Osteocyte (in vitro differentiated cells): ENCODE measurements around the gene RTN3. TPM values are rescaled to one million over a fixed set of nuclear protein-coding genes. Genes with fewer than 3 reads are reported as not detected.
A peak's percentile ranks its signal among the peaks of the same experiment; 100 is the strongest.

Experiments
- DNase-seq: peaks from one replicate; pipeline ENCODE4 v3.0.0; 2021; ENCODE audit warnings: mixed read lengths; ENCODE audit not compliant: unreplicated experiment; ENCODE audit errors: extremely low spot score
- H3K27ac Mint-ChIP-seq: one replicate; pipeline ENCODE4 v1.8.0; 2021; ENCODE audit warnings: mild to moderate bottlenecking, mixed read lengths; ENCODE audit not compliant: unreplicated experiment
- H3K27me3 Mint-ChIP-seq: one replicate; pipeline ENCODE4 v1.8.0; 2021; ENCODE audit warnings: mixed read lengths; ENCODE audit not compliant: unreplicated experiment
- H3K36me3 Mint-ChIP-seq: one replicate; pipeline ENCODE4 v1.8.0; 2021; ENCODE audit warnings: mixed read lengths; ENCODE audit not compliant: unreplicated experiment
- H3K4me1 Mint-ChIP-seq: one replicate; pipeline ENCODE4 v1.8.0; 2021; ENCODE audit warnings: mixed read lengths; ENCODE audit not compliant: unreplicated experiment
- H3K4me3 Mint-ChIP-seq: one replicate; pipeline ENCODE4 v1.8.0; 2021; ENCODE audit warnings: mild to moderate bottlenecking, moderate library complexity, mixed read lengths; ENCODE audit not compliant: unreplicated experiment
- H3K9me3 Mint-ChIP-seq: one replicate; pipeline ENCODE4 v1.8.0; 2021; ENCODE audit warnings: mixed read lengths; ENCODE audit not compliant: unreplicated experiment
- total RNA-seq: library from RNA; stranded (reverse); gene quantifications from 2 replicates; pipeline ENCODE4 v1.2.1, GENCODE V29; 2021
- TF ChIP-seq, protein P1 (sequence below): fragments of 200-600 bp; sonication (generic); IDR thresholded peaks from 2 replicates; pipeline ENCODE4 v1.5.0; 2021; ENCODE audit warnings: antibody characterized with exemption, mild to moderate bottlenecking, moderate library complexity

Gene RTN3
- total RNA-seq, 1 donor from 2014 or later, result 109 TPM

DNA sequence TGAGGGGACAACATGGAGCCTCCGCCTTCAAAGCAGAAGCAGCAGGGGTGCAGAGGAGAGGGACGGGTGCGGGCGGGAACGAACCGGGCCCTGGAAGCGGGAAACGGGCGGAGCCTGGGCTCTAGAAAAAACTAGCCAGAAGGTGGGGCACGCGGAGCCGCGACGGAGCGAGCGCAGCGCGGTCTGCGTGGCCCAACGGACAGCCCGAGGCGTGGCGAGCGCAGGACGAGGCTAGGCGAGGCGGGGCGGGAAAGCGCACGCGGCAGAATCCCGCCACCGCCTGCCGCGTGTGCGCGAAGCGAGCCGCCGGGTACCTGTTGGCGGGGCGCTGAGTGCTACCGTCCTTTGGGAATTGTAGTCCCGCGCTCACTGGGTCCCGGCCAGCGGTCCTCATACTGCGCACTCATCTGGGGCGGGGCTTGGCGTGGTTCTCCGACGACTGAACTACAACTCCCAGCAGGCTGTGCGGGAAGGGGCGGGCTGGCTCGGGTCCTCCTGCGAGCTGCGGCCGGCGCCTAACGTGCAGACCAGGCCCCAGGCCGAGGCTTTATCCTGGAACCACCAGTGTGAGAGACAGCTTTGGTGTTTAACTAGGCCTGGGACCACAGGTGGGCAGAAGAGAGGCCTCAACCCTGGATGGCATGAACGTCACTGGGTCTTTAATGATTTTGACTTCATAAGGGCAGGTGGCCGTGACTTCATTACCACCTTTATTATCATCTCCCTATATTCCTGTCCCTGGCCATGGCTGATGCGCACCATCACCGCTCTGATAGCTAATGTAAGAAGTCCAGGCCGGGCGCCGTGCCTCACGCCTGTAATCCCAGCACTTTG, 9.8 kb upstream of the RTN3 start, which contains the start of gene ATL3:
TSS of gene ATL3 (minus strand) at position 55 of the 834 bp plus-strand sequence. CDS start at position 14, 41 bp downstream.
- H3K36me3 Mint-ChIP-seq, result peaks cover 2% of the 10 kb centered on the region
- H3K4me1 Mint-ChIP-seq, result peaks cover 39% of the 10 kb centered on the region
- DNase-seq, result peak; percentile 98
- peak within 1 kb of the TSS; percentile 79 for H3K4me3 Mint-ChIP-seq
- no peaks in the 10 kb centered on the region for H3K27me3 Mint-ChIP-seq
- H3K9me3 Mint-ChIP-seq, result no peaks in the 10 kb centered on the region
- H3K27ac Mint-ChIP-seq, result peak within 1 kb of the TSS; percentile 93
- TF ChIP-seq, protein P1, sequence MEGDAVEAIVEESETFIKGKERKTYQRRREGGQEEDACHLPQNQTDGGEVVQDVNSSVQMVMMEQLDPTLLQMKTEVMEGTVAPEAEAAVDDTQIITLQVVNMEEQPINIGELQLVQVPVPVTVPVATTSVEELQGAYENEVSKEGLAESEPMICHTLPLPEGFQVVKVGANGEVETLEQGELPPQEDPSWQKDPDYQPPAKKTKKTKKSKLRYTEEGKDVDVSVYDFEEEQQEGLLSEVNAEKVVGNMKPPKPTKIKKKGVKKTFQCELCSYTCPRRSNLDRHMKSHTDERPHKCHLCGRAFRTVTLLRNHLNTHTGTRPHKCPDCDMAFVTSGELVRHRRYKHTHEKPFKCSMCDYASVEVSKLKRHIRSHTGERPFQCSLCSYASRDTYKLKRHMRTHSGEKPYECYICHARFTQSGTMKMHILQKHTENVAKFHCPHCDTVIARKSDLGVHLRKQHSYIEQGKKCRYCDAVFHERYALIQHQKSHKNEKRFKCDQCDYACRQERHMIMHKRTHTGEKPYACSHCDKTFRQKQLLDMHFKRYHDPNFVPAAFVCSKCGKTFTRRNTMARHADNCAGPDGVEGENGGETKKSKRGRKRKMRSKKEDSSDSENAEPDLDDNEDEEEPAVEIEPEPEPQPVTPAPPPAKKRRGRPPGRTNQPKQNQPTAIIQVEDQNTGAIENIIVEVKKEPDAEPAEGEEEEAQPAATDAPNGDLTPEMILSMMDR, result peak; percentile 20

DNA sequence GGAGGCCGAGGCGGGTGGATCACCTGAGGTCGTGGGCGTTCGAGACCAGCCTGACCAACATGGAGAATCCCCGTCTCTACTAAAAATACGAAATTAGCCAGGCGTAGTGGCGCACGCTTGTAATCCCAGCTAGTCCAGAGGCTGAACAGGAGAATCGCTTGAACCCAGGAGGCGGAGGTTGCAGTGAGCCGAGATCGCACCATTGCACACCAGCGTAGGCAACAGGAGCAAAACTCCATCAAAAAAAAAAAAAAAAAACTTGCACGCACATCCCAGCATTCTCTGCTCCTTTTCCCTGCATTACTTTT, 9.2 kb upstream of the RTN3 start:
- DNase-seq, result no peak
- Mint-ChIP-seq H3K27ac (no peak overlapping the region), H3K27me3 (no peaks in the 10 kb centered on the region), H3K4me3 (no peak overlapping the region), H3K9me3 (no peaks in the 10 kb centered on the region), H3K4me1 (peaks cover 34% of the 10 kb centered on the region), H3K36me3 (peaks cover 2% of the 10 kb centered on the region)
- TF ChIP-seq, protein P1, result no peak

DNA sequence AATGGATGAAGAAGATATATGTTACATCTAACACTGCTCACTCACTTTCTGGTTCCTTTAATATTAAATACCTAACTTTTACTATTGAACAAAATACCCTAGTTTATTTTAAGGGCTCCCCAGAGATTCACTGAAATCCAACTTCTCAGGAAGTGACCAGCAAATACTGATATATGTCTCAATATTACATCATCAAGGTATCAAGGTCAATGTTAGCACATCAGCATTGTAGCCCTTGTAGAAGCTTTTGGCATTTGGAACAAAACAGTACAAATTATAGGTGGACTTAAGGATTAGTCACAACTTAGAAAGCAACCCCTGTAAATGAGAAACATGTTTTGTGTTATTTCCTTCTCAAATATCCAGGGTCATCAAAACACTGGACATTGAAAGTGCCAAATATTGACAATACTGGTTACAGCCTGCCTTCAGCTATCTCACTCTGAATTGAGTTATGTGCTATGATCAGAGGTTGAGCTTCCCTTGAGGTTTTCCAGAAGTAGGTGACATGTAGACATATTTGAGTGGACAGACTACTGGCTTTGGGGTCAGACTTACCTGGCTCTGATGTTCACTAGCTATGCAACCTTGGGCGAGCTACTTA, 8.3 kb upstream of the RTN3 start:
- peak overlapping the region; percentile 53 for H3K27ac Mint-ChIP-seq
- H3K27me3 Mint-ChIP-seq, result no peaks in the 10 kb centered on the region
- TF ChIP-seq, protein P1, result no peak
- peaks cover 2% of the 10 kb centered on the region for H3K36me3 Mint-ChIP-seq
- peak overlapping the region; percentile 36 for H3K4me3 Mint-ChIP-seq
- no peak for DNase-seq
- H3K9me3 Mint-ChIP-seq, result no peaks in the 10 kb centered on the region
- H3K4me1 Mint-ChIP-seq, result peaks cover 27% of the 10 kb centered on the region

DNA sequence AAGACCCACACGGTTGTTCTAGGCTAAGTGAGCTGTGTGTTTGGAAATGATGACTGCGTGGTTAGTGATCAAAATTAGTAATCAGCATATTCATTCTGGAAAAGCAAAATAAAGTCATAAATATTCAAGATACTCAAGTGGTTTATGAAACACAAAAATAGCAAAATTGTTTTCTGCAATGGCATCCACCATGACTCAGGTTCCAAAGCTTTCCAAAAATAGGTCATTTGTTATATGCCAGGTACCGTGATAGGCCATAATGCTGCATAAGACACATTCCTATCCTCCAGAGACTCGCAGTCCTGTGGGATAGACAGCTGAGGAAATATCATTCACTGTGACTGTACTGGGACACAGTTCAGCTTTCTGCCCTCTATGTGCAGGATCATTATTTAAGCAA, 7.7 kb upstream of the RTN3 start:
- Mint-ChIP-seq H3K27me3 (no peaks in the 10 kb centered on the region), H3K27ac (no peak overlapping the region), H3K36me3 (peaks cover 2% of the 10 kb centered on the region), H3K4me1 (peaks cover 22% of the 10 kb centered on the region), H3K9me3 (no peaks in the 10 kb centered on the region), H3K4me3 (no peak overlapping the region)
- TF ChIP-seq, protein P1, result no peak
- DNase-seq, result no peak

DNA sequence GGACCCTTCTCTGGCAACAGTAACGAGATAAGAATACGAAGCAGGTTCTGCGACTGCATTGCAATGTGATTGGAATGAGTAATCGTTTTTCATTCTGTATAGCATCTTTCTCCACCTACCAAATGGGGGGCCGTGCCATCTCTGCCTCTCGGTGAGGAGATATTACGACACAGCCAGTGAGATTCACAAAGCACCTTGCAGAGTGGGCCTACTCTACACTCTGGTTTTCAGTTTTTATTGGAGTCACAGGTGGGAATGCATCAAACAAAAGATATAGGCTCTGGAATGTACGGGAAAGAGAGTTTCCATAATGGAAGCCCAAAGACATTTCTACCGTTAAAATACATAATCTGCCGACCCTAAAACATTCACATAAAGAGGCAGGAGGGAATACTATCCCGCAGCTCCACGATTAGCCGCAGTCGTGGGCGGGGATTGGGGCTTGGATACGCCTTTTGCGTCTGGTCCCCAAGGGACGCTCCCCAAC, 423 bp upstream of the RTN3 start:
- H3K9me3 Mint-ChIP-seq, result no peaks in the 10 kb centered on the region
- peak overlapping the region; percentile 91 for H3K4me3 Mint-ChIP-seq
- TF ChIP-seq, protein P1, result no peak
- H3K27me3 Mint-ChIP-seq, result no peaks in the 10 kb centered on the region
- DNase-seq, result no peak
- H3K27ac Mint-ChIP-seq, result peak overlapping the region; percentile 88
- no peaks in the 10 kb centered on the region for H3K36me3 Mint-ChIP-seq
- peaks cover 33% of the 10 kb centered on the region for H3K4me1 Mint-ChIP-seq
